ENCODE results near the gene GPRC5C. TPM values are rescaled to one million over a fixed set of nuclear protein-coding genes. Genes with fewer than 3 reads are reported as not detected.

GPRC5C gene
- total and polyA plus RNA-seq, 9 of the 15 experiments (the other 6 are each of a cell fraction or from before 2014, with no cell fraction given) = 0.28 to 9.0 (median 4.1) TPM

- no peak for TF ChIP-seq CBX1 (IDR thresholded peaks at IDR 0.05; ENCODE audit: low read depth)
- no peak for TF ChIP-seq THAP7 (CRISPR knock-in tag; IDR thresholded peaks at IDR 0.05)
- TF ChIP-seq SMAD1 (IDR thresholded peaks at IDR 0.05; ENCODE audit: low read depth, low read length, partially characterized antibody) = no peak
- TF ChIP-seq DMBX1 (CRISPR knock-in tag; IDR thresholded peaks at IDR 0.05; ENCODE audit: borderline replicate concordance) = no peak
- no peak for TF ChIP-seq GTF2E2 (tag; IDR thresholded peaks at IDR 0.05)
- no peak for TF ChIP-seq GATA2 (CRISPR knock-in tag; IDR thresholded peaks at IDR 0.05)
- TF ChIP-seq TAL1 (IDR thresholded peaks at IDR 0.05) = no peak
- no peak for TF ChIP-seq ZNF253 (CRISPR knock-in tag; conservative IDR thresholded peaks at IDR 0.05)
- TF ChIP-seq JUN (IDR thresholded peaks at IDR 0.05; ENCODE audit: borderline replicate concordance, low read depth, low read length) = no peak
- TF ChIP-seq JUN (CRISPR knock-in tag; IDR thresholded peaks at IDR 0.05; ENCODE audit: borderline replicate concordance) = no peak
- no peak for TF ChIP-seq ZNF57 (CRISPR knock-in tag; IDR thresholded peaks at IDR 0.05)
- TF ChIP-seq SNIP1 (IDR thresholded peaks at IDR 0.05; ENCODE audit: low read depth) = no peak
- no peak for TF ChIP-seq PTBP1 (IDR thresholded peaks at IDR 0.05; ENCODE audit: low read depth, low read length)
- TF ChIP-seq RNF2 (IDR thresholded peaks at IDR 0.05) = no peak
- no peak for TF ChIP-seq TCFL5 (CRISPR knock-in tag; conservative IDR thresholded peaks at IDR 0.05)
- TF ChIP-seq KDM1A (IDR thresholded peaks at IDR 0.05) = no peak
- TF ChIP-seq NR1H2 (CRISPR knock-in tag; IDR thresholded peaks at IDR 0.05) = no peak
- TF ChIP-seq POLR2A (conservative IDR thresholded peaks at IDR 0.05) = peak; percentile 47; the same call in 1 of the 2 replicates
- TF ChIP-seq ZNF175 (CRISPR knock-in tag; IDR thresholded peaks at IDR 0.05; ENCODE audit: low read depth) = no peak
- no peak for TF ChIP-seq EWSR1 (IDR thresholded peaks at IDR 0.05; ENCODE audit: borderline replicate concordance, low read depth, partially characterized antibody)
- no peak for TF ChIP-seq ZNF395 (CRISPR knock-in tag; IDR thresholded peaks at IDR 0.05)
- TF ChIP-seq DDX20 (tag; IDR thresholded peaks at IDR 0.05; ENCODE audit: low read depth) = no peak
- TF ChIP-seq AFF1 (IDR thresholded peaks at IDR 0.05; ENCODE audit: low read depth in 1 of 2, partially characterized antibody in 2 of 2) = no peak
- TF ChIP-seq ZNF232 (CRISPR knock-in tag; IDR thresholded peaks at IDR 0.05) = no peak
- no peak for TF ChIP-seq PHB2 (IDR thresholded peaks at IDR 0.05; ENCODE audit: low read depth)
These were observed 22.5 kb downstream of the GPRC5C start (continued) for GRCh38 chr17:74454197-74455024.
